HEK293T (cell line): Measurements from ENCODE around the gene TMED10.

Experiments
- CTCF ChIA-PET: fragments of 350-600 bp; formaldehyde crosslinking; extraction: SDS; loops from one replicate; lab custom pipeline; 2021; ENCODE audit warnings: antibody characterized with exemption, inconsistent platforms; lab: Yijun Ruan, JAX
- POLR2A ChIA-PET: fragments of 350-600 bp; formaldehyde crosslinking; extraction: SDS; loops from one replicate; lab custom pipeline; 2020; ENCODE audit warnings: antibody characterized with exemption, inconsistent platforms; lab: Yijun Ruan, JAX
- DNase-seq: peaks from one replicate; pipeline ENCODE4 v3.0.0; 2012; ENCODE audit warnings: mixed read lengths; ENCODE audit errors: extremely low spot score
- ARNT ChIP-seq: fragments of 450-650 bp; IDR thresholded peaks from 2 replicates; pipeline ENCODE4 v1.6.1; 2017; ENCODE audit warnings: mild to moderate bottlenecking
- BHLHE40 ChIP-seq: fragments of 450-650 bp; IDR thresholded peaks from 2 replicates; pipeline ENCODE4 v1.6.1; 2016; ENCODE audit warnings: mild to moderate bottlenecking, moderate library complexity, borderline replicate concordance
- CTBP1 ChIP-seq: fragments of 450-650 bp; IDR thresholded peaks from 2 replicates; pipeline ENCODE4 v1.6.1; 2016; ENCODE audit warnings: borderline replicate concordance
- ELF4 ChIP-seq: fragments of 450-650 bp; IDR thresholded peaks from 2 replicates; pipeline ENCODE4 v1.6.1; 2017; ENCODE audit warnings: antibody characterized with exemption
- FOXA1 ChIP-seq: fragments of 450-650 bp; IDR thresholded peaks from 2 replicates; pipeline ENCODE4 v1.6.1; 2016; ENCODE audit warnings: mild to moderate bottlenecking
- FOXK2 ChIP-seq: fragments of 450-650 bp; IDR thresholded peaks from 2 replicates; pipeline ENCODE4 v1.6.1; 2016; ENCODE audit warnings: mild to moderate bottlenecking
- FOXM1 ChIP-seq: fragments of 450-650 bp; IDR thresholded peaks from 2 replicates; pipeline ENCODE4 v1.6.1; 2017; ENCODE audit warnings: mild to moderate bottlenecking, borderline replicate concordance
- HDGF ChIP-seq: fragments of 450-650 bp; IDR thresholded peaks from 2 replicates; pipeline ENCODE4 v1.6.1; 2017; ENCODE audit warnings: antibody characterized with exemption, borderline replicate concordance
- L3MBTL2 ChIP-seq: fragments of 450-650 bp; conservative IDR thresholded peaks from 2 replicates; pipeline ENCODE4 v1.6.1; 2016; ENCODE audit warnings: mild to moderate bottlenecking
- LEF1 ChIP-seq: fragments of 450-650 bp; IDR thresholded peaks from 2 replicates; pipeline ENCODE4 v1.6.1; 2017; ENCODE audit warnings: mild to moderate bottlenecking, borderline replicate concordance
- NFRKB ChIP-seq: fragments of 450-650 bp; IDR thresholded peaks from 2 replicates; pipeline ENCODE4 v1.6.1; 2016; ENCODE audit warnings: mild to moderate bottlenecking, moderate library complexity
- SP1 ChIP-seq: fragments of 450-650 bp; IDR thresholded peaks from 2 replicates; pipeline ENCODE4 v1.6.1; 2017
- SUZ12 ChIP-seq: fragments of 450-650 bp; IDR thresholded peaks from 2 replicates; pipeline ENCODE4 v1.6.1; 2016; ENCODE audit warnings: mild to moderate bottlenecking
- TARDBP ChIP-seq: fragments of 450-650 bp; IDR thresholded peaks from 2 replicates; pipeline ENCODE4 v1.6.1; 2016
- ZNF384 ChIP-seq: fragments of 450-650 bp; IDR thresholded peaks from 2 replicates; pipeline ENCODE4 v1.6.1; 2016
- TF ChIP-seq, protein P1 (sequence below): fragments of 450-650 bp; IDR thresholded peaks from 2 replicates; pipeline ENCODE4 v1.6.1; 2016

TMED10 gene

DNA sequence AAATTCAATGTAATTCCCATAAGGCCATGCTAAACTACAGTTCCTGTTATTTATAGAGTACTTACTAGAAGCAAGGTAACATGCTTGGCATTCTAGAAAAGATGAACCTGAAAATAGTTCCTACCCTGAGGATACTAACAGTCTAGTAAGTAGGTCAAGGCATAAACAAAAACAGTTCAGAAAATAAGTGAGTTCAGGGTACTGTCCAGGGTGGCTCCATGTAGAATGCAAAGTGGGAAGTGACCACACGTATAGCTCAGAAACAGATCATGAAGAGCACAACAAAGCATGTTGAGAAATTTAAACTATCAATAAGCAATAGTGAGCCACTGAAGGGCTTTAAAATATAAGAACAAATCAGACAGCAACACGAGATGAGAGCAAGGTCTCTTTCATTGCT, 2.3 kb downstream of the TMED10 start:
- TF ChIP-seq NFRKB (no peak), L3MBTL2 (no peak), FOXK2 (no peak), CTBP1 (no peak), LEF1 (no peak), ELF4 (no peak), ARNT (no peak), ZNF384 (no peak), TARDBP (no peak), FOXM1 (no peak), BHLHE40 (no peak), SUZ12 (no peak), HDGF (no peak), SP1 (no peak)
- TF ChIP-seq, protein P1, sequence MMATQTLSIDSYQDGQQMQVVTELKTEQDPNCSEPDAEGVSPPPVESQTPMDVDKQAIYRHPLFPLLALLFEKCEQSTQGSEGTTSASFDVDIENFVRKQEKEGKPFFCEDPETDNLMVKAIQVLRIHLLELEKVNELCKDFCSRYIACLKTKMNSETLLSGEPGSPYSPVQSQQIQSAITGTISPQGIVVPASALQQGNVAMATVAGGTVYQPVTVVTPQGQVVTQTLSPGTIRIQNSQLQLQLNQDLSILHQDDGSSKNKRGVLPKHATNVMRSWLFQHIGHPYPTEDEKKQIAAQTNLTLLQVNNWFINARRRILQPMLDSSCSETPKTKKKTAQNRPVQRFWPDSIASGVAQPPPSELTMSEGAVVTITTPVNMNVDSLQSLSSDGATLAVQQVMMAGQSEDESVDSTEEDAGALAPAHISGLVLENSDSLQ: no peak
- no peak for DNase-seq
- CTCF ChIA-PET: no interaction called here
- POLR2A ChIA-PET: no interaction called here

DNA sequence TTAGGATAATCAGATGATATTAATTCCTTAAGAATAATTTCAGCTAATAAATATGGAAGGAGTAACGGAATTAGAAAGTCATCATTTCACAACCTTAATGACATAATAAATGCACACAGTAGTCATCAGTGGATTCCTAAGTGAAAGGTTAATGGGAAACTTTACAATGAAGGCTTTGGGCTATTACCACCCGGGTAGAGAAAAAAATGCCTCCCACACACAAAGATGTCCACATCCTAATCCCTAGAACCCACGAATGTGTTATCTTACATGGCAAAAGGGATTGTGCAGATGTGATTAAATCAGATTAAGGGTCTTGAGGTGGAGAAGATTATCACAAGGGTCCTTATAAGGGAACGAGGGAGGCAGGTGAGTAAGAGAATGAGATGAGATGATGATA, 5.6 kb downstream of the TMED10 start:
- no peak for DNase-seq
- ChIA-PET CTCF (no interaction called here), POLR2A (no interaction called here)
- TF ChIP-seq TARDBP (no peak), NFRKB (no peak), SP1 (no peak), L3MBTL2 (no peak), SUZ12 (no peak), ARNT (no peak), BHLHE40 (no peak), HDGF (no peak), FOXA1 (no peak)
- TF ChIP-seq, protein P1: no peak

DNA sequence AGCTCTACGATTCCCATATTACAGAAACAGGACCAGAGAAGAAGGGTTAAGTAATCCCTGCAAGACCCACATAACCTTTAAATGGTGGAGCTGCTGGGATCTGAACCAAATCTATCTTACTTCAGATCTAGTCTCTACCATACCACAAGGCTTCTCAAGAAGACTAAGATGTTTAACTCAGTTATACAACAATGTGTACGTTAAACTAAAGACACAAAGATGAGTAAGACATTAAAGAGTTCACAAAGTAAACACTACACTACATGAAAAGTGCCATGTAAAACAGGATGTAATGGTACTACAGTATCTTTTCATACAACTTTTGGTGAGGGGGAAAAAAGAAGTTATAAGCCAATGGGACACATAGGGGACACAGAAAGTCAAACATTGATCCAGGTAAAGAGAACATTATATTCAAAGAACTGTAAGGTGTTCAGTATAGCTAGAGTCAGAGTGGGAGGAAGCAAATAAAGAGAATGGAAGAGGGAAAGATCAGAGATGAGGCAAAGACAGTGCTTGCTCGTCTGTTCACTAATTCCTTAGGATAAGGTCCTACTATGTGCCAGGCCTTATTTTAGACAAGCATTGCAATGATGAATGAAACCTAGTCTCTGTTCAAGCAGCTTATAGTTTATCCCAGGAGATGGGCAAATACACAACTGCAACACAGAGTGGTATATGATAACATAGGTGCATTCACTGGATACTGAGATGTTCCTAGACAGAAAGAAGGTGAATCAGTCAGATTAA, 7.7 kb downstream of the TMED10 start:
- TF ChIP-seq BHLHE40: no peak
- no peak for TF ChIP-seq L3MBTL2
- no peak for TF ChIP-seq LEF1
- TF ChIP-seq HDGF: no peak
- TF ChIP-seq, protein P1: no peak
- TF ChIP-seq NFRKB: no peak
- TF ChIP-seq ARNT: no peak
- no peak for TF ChIP-seq FOXK2
- TF ChIP-seq FOXM1: no peak
- no peak for TF ChIP-seq TARDBP
- no peak for TF ChIP-seq ZNF384
- TF ChIP-seq SUZ12: no peak
- TF ChIP-seq CTBP1: no peak
- TF ChIP-seq ELF4: no peak
- no peak for TF ChIP-seq SP1
- ChIA-PET CTCF (interaction anchor here (0.9 kb wide), 1 partner anchor 16 kb away, joined by 3 read pairs; no protein-coding TSS in a partner anchor), POLR2A (no interaction called here)
- DNase-seq: no peak

DNA sequence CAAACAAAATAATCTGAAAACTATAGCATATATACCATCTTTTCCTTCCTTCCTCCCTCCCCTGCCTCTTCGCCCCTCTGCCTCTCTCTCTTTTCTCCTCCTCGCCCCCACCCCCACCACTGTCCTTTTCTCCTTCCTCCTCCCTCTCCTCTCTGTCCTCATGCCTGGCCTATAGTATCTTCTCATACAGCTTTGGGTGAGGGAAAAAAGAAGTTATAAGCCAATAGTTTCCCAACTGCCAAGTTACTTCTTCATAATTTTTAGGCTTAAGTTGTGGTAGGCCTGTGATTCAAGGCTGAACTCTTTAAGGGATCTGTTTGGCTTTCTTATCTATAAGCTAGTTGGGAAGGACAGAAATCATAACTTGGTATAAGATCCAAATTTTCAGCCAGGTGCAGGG, 9.1 kb downstream of the TMED10 start:
- ChIA-PET CTCF (no interaction called here), POLR2A (no interaction called here)
- no peak for DNase-seq
- no peak for TF ChIP-seq SP1

DNA sequence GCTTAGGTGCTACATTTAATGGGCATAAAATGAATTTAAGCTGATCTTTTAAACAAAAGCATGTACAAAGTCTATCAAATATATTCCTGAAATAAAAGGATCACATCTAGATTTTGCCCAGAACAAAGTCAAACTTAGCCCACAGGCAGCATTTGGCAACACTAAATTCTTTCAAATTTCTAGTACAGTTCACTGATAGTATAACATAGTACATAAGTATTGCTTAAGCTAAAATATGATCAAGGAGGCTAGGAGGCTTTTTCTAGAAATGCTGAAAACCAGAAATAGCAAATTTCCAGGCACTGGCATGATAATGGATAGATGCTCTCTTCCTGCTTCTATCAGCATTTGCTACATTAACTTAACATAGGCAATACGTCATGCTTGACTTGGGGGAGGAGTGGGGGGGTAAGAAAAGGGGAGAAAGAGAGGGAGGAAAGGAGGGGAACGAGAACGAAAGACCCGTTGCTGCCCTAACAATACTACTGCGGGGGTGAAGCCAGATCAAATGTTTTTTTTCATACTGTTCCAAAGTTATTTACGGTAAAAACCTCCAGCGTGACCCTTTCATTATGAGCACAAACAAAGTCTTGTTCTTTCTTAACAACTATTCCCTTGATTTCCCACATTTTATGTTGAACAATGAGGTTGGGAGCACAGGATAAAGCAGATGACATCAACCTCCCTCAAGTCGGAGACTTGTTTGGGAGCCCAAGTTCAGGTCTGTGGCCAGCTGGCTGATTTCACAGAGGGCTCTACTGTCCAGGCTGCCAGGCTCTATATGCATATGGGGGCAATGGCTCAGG, 10.6 kb downstream of the TMED10 start:
- DNase-seq: no peak
- ChIA-PET CTCF (no interaction called here), POLR2A (no interaction called here)
- TF ChIP-seq BHLHE40: no peak
- no peak for TF ChIP-seq FOXK2

DNA sequence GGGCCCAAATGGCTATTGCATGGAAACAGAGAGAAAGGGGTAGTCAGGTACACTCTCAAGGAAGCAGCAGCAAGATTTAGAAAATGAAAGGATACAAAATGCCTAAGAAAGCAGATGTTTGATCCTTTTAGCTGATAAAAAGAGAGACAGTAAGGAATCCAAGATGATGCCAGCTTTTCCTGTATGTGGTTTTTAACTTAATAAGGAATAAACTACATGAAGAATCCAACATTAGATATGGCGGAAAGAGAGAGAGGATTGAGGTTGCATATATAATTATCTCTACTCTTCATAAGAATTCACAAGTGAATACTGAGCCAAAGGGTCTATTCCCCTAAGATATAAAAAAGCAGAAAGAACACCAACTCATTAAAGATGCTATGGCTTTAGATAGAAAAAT, 11.6 kb downstream of the TMED10 start:
- ChIA-PET CTCF (no interaction called here), POLR2A (no interaction called here)
- DNase-seq: no peak
- TF ChIP-seq L3MBTL2: no peak
- no peak for TF ChIP-seq SUZ12
- no peak for TF ChIP-seq ELF4
- no peak for TF ChIP-seq FOXA1
- TF ChIP-seq CTBP1: no peak
- no peak for TF ChIP-seq HDGF
- TF ChIP-seq, protein P1: no peak
- TF ChIP-seq ZNF384: no peak
- TF ChIP-seq SP1: no peak
- no peak for TF ChIP-seq NFRKB
- no peak for TF ChIP-seq TARDBP
- no peak for TF ChIP-seq FOXM1
- TF ChIP-seq ARNT: no peak
- TF ChIP-seq BHLHE40: no peak
- TF ChIP-seq FOXK2: no peak
- TF ChIP-seq LEF1: no peak
